Measurements from ENCODE around the gene PLCB1. TPM values are rescaled to one million over a fixed set of nuclear protein-coding genes. Genes with fewer than 3 reads are reported as not detected.

The PLCB1 gene
- total and polyA plus RNA-seq, 2 experiments from 2014 or later = 6.7 to 20.5 TPM

GRCh38 chr20:8912731-8913130 is 780.7 kb downstream of the PLCB1 start:
- Histone ChIP-seq H3K27ac (no peak overlapping the region), H2AFZ (no peak overlapping the region), H3K36me3 (replicated peaks; ENCODE audit: insufficient read depth, low read depth) (no peaks in the 10 kb centered on the region), H3K4me2 (no peak overlapping the region), H3K79me2 (no peaks in the 10 kb centered on the region), H3K4me3 (no peak overlapping the region), H3K9me3 (ENCODE audit: low read depth) (no peaks in the 10 kb centered on the region), H3K4me1 (ENCODE audit: insufficient read depth) (no peaks in the 10 kb centered on the region), H3K27me3 (no peaks in the 10 kb centered on the region), H3K9me2 (replicated peaks; ENCODE audit: insufficient read depth) (no peaks in the 10 kb centered on the region), H4K20me1 (ENCODE audit: insufficient read depth, poor library complexity, severe bottlenecking) (no peaks in the 10 kb centered on the region)
- DNase-seq (ENCODE audit: low spot score) = no peak
- TF ChIP-seq EZH2phosphoT487 (IDR thresholded peaks at IDR 0.05; ENCODE audit: low read depth, severe bottlenecking, unreplicated experiment) = no peak
- TF ChIP-seq EZH2 (IDR thresholded peaks at IDR 0.05; ENCODE audit: borderline replicate concordance) = no peak
- TF ChIP-seq CTCF (IDR thresholded peaks at IDR 0.05; ENCODE audit: poor library complexity) = no peak
- whole genome bisulfite sequencing (ENCODE audit: low lambda C conversion rate, missing lambda C conversion rate) = 83% methylated on average over 3 of the region's 3 CpGs

- Histone ChIP-seq H3K79me2 (no peaks in the 10 kb centered on the region), H3K27ac (no peak overlapping the region), H3K4me2 (no peak overlapping the region), H4K20me1 (ENCODE audit: insufficient read depth, poor library complexity, severe bottlenecking) (no peaks in the 10 kb centered on the region), H2AFZ (no peak overlapping the region), H3K36me3 (replicated peaks; ENCODE audit: insufficient read depth, low read depth) (no peaks in the 10 kb centered on the region), H3K9me2 (replicated peaks; ENCODE audit: insufficient read depth) (no peaks in the 10 kb centered on the region), H3K9me3 (ENCODE audit: low read depth) (no peaks in the 10 kb centered on the region), H3K4me3 (no peak overlapping the region), H3K27me3 (no peaks in the 10 kb centered on the region), H3K4me1 (ENCODE audit: insufficient read depth) (no peaks in the 10 kb centered on the region)
- DNase-seq (ENCODE audit: low spot score) = no peak
- TF ChIP-seq EZH2 (IDR thresholded peaks at IDR 0.05; ENCODE audit: borderline replicate concordance) (no peak), CTCF (IDR thresholded peaks at IDR 0.05; ENCODE audit: poor library complexity) (no peak), EZH2phosphoT487 (IDR thresholded peaks at IDR 0.05; ENCODE audit: low read depth, severe bottlenecking, unreplicated experiment) (no peak)
Observed at GRCh38 chr20:8913456-8913855, 781.4 kb downstream of the PLCB1 start.

- H3K9me2 ChIP-seq (replicated peaks; ENCODE audit: insufficient read depth) = no peaks in the 10 kb centered on the region
- no peaks in the 10 kb centered on the region for H4K20me1 ChIP-seq (ENCODE audit: insufficient read depth, poor library complexity, severe bottlenecking)
- H3K79me2 ChIP-seq = no peaks in the 10 kb centered on the region
- no peaks in the 10 kb centered on the region for H3K27me3 ChIP-seq
- TF ChIP-seq EZH2phosphoT487 (IDR thresholded peaks at IDR 0.05; ENCODE audit: low read depth, severe bottlenecking, unreplicated experiment) = no peak
- TF ChIP-seq CTCF (IDR thresholded peaks at IDR 0.05; ENCODE audit: poor library complexity) = no peak
- no peak for TF ChIP-seq EZH2 (IDR thresholded peaks at IDR 0.05; ENCODE audit: borderline replicate concordance)
- whole genome bisulfite sequencing (ENCODE audit: low lambda C conversion rate, missing lambda C conversion rate) = 84% methylated on average over 1 of the region's 1 CpG
- H3K4me1 ChIP-seq (ENCODE audit: insufficient read depth) = no peaks in the 10 kb centered on the region
- no peaks in the 10 kb centered on the region for H3K9me3 ChIP-seq (ENCODE audit: low read depth)
- no peaks in the 10 kb centered on the region for H3K36me3 ChIP-seq (replicated peaks; ENCODE audit: insufficient read depth, low read depth)
- no peak overlapping the region for H3K4me2 ChIP-seq
- no peak overlapping the region for H2AFZ ChIP-seq
- H3K4me3 ChIP-seq = no peak overlapping the region
- no peak for DNase-seq (ENCODE audit: low spot score)
- H3K27ac ChIP-seq = no peak overlapping the region
Observed at GRCh38 chr20:8914421-8914820, 782.4 kb downstream of the PLCB1 start.

- TF ChIP-seq EZH2 (IDR thresholded peaks at IDR 0.05; ENCODE audit: borderline replicate concordance) = no peak
- no peak for TF ChIP-seq EZH2phosphoT487 (IDR thresholded peaks at IDR 0.05; ENCODE audit: low read depth, severe bottlenecking, unreplicated experiment)
- no peak for TF ChIP-seq CTCF (IDR thresholded peaks at IDR 0.05; ENCODE audit: poor library complexity)
- H3K36me3 ChIP-seq (replicated peaks; ENCODE audit: insufficient read depth, low read depth) = no peaks in the 10 kb centered on the region
- H4K20me1 ChIP-seq (ENCODE audit: insufficient read depth, poor library complexity, severe bottlenecking) = no peaks in the 10 kb centered on the region
- H3K27me3 ChIP-seq = no peaks in the 10 kb centered on the region
- H3K79me2 ChIP-seq = no peaks in the 10 kb centered on the region
- H3K27ac ChIP-seq = no peak overlapping the region
- no peaks in the 10 kb centered on the region for H3K9me3 ChIP-seq (ENCODE audit: low read depth)
- H3K9me2 ChIP-seq (replicated peaks; ENCODE audit: insufficient read depth) = no peaks in the 10 kb centered on the region
- H3K4me3 ChIP-seq = no peak overlapping the region
- no peak for DNase-seq (ENCODE audit: low spot score)
- H3K4me1 ChIP-seq (ENCODE audit: insufficient read depth) = no peaks in the 10 kb centered on the region
- H2AFZ ChIP-seq = no peak overlapping the region
- no peak overlapping the region for H3K4me2 ChIP-seq
Observed at GRCh38 chr20:8917084-8917483, 785.0 kb downstream of the PLCB1 start.

Measured in hepatocyte (in vitro differentiated cells).